Measurements from ENCODE around the gene SH3PXD2A.

Gene SH3PXD2A

DNA sequence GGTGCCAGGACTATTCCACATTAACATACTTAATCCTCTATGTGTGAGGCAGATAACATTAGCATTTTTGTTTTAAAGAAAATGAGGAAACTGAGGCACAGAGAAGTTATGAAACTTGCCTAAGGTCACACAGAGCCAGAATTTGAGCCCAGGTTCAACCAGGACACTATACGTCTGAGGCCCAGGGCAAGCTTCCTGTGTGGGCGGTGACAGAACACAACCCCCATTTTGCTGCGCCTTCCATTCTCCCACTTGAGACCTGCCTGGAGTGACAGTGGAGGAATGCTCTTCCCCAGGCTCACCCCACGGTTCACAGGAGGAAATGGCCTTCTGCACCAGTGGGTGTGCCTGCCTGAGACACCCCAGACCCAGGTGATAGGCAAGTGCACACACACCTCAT, 164.1 kb downstream of the SH3PXD2A start:
- Histone ChIP-seq H3K4me1 (ENCODE audit: low read depth, poor library complexity, severe bottlenecking) (peaks cover 30% of the 10 kb centered on the region), H2AFZ (ENCODE audit: low read depth) (peak overlapping the region; percentile 81; the same call in 1 of the 2 replicates), H3K9ac (peak overlapping the region; percentile 63; the same call in 1 of the 2 replicates), H3K27me3 (ENCODE audit: insufficient read depth, low read depth) (no peaks in the 10 kb centered on the region), H3K79me2 (ENCODE audit: insufficient read depth, low read depth) (no peaks in the 10 kb centered on the region), H3K27ac (peak overlapping the region; percentile 24; the same call in 1 of the 2 replicates), H3K4me3 (IDR thresholded peaks at IDR 0.05; ENCODE audit: insufficient read depth, low read depth, low read length) (no peak overlapping the region), H3K36me3 (ENCODE audit: insufficient read depth) (no peaks in the 10 kb centered on the region), H4K20me1 (ENCODE audit: insufficient read depth) (no peaks in the 10 kb centered on the region), H3K4me2 (peak overlapping the region; percentile 73)
- TF ChIP-seq, protein P1, sequence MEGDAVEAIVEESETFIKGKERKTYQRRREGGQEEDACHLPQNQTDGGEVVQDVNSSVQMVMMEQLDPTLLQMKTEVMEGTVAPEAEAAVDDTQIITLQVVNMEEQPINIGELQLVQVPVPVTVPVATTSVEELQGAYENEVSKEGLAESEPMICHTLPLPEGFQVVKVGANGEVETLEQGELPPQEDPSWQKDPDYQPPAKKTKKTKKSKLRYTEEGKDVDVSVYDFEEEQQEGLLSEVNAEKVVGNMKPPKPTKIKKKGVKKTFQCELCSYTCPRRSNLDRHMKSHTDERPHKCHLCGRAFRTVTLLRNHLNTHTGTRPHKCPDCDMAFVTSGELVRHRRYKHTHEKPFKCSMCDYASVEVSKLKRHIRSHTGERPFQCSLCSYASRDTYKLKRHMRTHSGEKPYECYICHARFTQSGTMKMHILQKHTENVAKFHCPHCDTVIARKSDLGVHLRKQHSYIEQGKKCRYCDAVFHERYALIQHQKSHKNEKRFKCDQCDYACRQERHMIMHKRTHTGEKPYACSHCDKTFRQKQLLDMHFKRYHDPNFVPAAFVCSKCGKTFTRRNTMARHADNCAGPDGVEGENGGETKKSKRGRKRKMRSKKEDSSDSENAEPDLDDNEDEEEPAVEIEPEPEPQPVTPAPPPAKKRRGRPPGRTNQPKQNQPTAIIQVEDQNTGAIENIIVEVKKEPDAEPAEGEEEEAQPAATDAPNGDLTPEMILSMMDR (conservative IDR thresholded peaks at IDR 0.05; ENCODE audit: low read depth, low read length) = no peak

DNA sequence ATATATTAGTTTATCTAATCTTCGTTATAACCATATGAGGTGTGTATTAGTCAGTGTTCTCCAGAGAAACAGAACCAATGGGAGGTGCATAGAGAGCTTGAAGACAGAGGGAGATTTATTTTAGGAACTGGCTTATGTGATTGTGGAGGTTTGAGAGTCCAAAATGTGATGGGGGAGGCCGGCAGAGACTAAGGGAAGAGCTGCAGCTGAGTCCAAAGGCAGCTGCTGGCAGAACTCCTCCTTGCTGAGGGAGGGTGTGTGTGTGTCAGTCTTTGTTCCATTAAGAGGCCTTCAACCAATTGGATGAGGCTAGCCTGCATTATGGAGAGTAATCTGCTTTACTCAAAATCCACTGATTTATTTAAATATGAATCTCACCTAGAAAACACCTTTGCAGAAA, 165.1 kb downstream of the SH3PXD2A start:
- H3K9ac ChIP-seq = no peak overlapping the region

GRCh38 chr10:103688491-103688890, 166.9 kb downstream of the SH3PXD2A start:
- Histone ChIP-seq H3K27me3 (ENCODE audit: insufficient read depth, low read depth) (no peaks in the 10 kb centered on the region), H3K36me3 (ENCODE audit: insufficient read depth) (no peaks in the 10 kb centered on the region), H3K79me2 (ENCODE audit: insufficient read depth, low read depth) (no peaks in the 10 kb centered on the region), H3K4me1 (ENCODE audit: low read depth, poor library complexity, severe bottlenecking) (peaks cover 24% of the 10 kb centered on the region), H3K9ac (no peak overlapping the region), H3K27ac (no peak overlapping the region), H2AFZ (ENCODE audit: low read depth) (no peak overlapping the region), H3K4me2 (no peak overlapping the region), H4K20me1 (ENCODE audit: insufficient read depth) (no peaks in the 10 kb centered on the region), H3K4me3 (IDR thresholded peaks at IDR 0.05; ENCODE audit: insufficient read depth, low read depth, low read length) (no peak overlapping the region)
- TF ChIP-seq, protein P1 (conservative IDR thresholded peaks at IDR 0.05; ENCODE audit: low read depth, low read length) = no peak

More for the DNA sequence above, 165.1 kb downstream of the SH3PXD2A start:
- Histone ChIP-seq H3K4me1 (ENCODE audit: low read depth, poor library complexity, severe bottlenecking) (peaks cover 29% of the 10 kb centered on the region), H3K79me2 (ENCODE audit: insufficient read depth, low read depth) (no peaks in the 10 kb centered on the region), H3K36me3 (ENCODE audit: insufficient read depth) (no peaks in the 10 kb centered on the region), H3K4me2 (no peak overlapping the region; the same call in 1 of the 2 replicates), H4K20me1 (ENCODE audit: insufficient read depth) (no peaks in the 10 kb centered on the region), H3K4me3 (IDR thresholded peaks at IDR 0.05; ENCODE audit: insufficient read depth, low read depth, low read length) (no peak overlapping the region), H3K27me3 (ENCODE audit: insufficient read depth, low read depth) (no peaks in the 10 kb centered on the region), H3K27ac (no peak overlapping the region), H2AFZ (ENCODE audit: low read depth) (no peak overlapping the region)
- TF ChIP-seq, protein P1 (conservative IDR thresholded peaks at IDR 0.05; ENCODE audit: low read depth, low read length) = no peak

DNA sequence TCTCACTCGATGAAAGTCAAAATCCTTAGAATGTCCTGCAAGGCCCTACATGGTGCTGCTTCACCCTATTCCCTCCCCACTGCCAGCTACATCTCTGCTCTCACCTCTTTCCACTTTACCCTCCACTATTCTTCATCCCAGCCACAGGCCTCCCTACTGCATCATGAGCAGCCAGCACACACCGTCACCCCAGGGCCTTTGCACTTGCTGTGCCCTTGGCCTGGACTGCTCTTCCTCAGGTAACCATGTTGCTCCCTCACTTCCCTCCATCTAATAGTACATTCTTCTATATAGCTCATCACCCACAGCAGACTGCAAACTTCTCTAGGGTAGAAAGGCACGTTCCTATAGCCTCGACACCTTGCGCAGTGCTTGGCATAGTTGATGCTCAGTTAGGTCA, 167.7 kb downstream of the SH3PXD2A start:
- H4K20me1 ChIP-seq (ENCODE audit: insufficient read depth) = no peaks in the 10 kb centered on the region
- no peak overlapping the region for H3K9ac ChIP-seq
- no peak overlapping the region for H3K4me2 ChIP-seq
- no peaks in the 10 kb centered on the region for H3K27me3 ChIP-seq (ENCODE audit: insufficient read depth, low read depth)
- H3K79me2 ChIP-seq (ENCODE audit: insufficient read depth, low read depth) = no peaks in the 10 kb centered on the region
- no peak overlapping the region for H3K27ac ChIP-seq
- H3K4me3 ChIP-seq (IDR thresholded peaks at IDR 0.05; ENCODE audit: insufficient read depth, low read depth, low read length) = no peak overlapping the region
- no peak overlapping the region for H2AFZ ChIP-seq (ENCODE audit: low read depth)
- TF ChIP-seq, protein P1 (conservative IDR thresholded peaks at IDR 0.05; ENCODE audit: low read depth, low read length) = no peak
- H3K4me1 ChIP-seq (ENCODE audit: low read depth, poor library complexity, severe bottlenecking) = peaks cover 22% of the 10 kb centered on the region
- H3K36me3 ChIP-seq (ENCODE audit: insufficient read depth) = no peaks in the 10 kb centered on the region

Measured in KMS-11 (cell line).